ENCODE results near the gene DEGS2.

DNA sequence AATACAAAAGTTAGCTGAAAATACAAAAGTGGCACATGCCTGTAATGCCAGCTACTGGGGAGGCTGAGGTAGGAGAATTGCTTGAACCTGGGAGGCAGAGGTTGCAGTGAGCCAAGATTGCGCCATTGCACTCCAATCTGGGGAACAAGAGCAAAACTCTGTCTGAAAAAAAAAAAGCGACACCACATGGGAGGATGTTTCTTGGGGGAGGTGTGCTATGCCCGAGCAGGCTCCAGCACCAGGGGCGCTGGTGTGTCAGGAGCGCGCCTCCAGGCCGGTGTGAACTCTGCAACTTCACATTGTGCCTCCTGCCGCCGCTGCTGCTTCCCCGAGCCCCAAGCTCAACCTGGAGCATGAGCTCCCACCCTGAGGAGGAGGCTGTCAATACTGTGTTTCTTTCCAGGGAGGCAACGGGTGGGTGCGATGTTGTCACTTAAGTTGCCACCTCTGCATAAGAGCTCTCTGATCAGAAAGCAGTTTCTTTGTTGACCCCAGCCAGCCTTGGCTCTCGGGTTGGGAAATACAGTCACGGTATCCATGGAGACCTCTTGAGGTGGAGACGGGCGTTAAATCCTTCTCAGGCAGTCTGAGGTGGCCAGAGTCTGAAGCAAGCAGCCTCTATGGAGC, 18.9 kb downstream of the DEGS2 start:
- TF ChIP-seq CTCF (IDR thresholded peaks at IDR 0.05) (no peak), POLR2A (IDR thresholded peaks at IDR 0.05) (no peak)
